ENCODE measurements around the gene RXRG. TPM values are rescaled to one million over a fixed set of nuclear protein-coding genes. Genes with fewer than 3 reads are reported as not detected.
"Not testable (repeated sequence)": the region's sequence is repeated elsewhere in the genome, so short reads cannot be mapped to it uniquely, and the experiment has no call there.

RXRG gene
- total and polyA plus RNA-seq, 2 experiments from 2014 or later: not detected

DNA sequence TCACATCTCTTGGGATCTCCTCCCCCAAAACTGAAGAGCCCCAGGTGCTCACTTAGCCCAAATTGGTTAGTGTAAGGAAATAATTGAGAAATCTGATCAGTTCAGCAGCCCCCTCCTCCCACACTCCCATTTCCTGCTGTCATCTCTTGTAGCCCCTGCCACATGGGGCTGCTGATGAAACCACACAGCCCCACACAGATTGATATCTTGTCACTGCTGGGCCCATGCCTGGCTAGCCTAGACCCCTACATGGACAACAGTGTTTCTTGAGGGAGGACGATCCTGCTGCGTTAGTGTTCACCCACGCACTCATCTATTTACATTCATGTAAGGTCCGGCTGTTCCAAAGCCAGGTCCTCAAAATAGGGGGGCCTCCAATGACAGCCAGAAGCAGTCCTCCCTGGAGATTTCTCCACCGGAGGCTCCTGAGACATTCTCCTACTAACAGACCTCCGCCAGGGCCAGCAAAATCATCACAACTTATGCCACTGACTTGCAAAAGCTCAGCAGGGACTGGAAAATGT, 23.9 kb upstream of the RXRG start:
- Histone ChIP-seq H4K20me1 (ENCODE audit: insufficient read depth) (no peaks in the 10 kb centered on the region; the same call in 1 of the 2 replicates), H3K9ac (no peak overlapping the region), H3K27me3 (replicated peaks; ENCODE audit: insufficient read depth) (peaks cover under 1% of the 10 kb centered on the region; the same call in 1 of the 2 replicates), H3K4me3 (no peak overlapping the region), H3K79me2 (ENCODE audit: insufficient read depth) (no peaks in the 10 kb centered on the region), H2AFZ (no peak overlapping the region), H3K9me3 (ENCODE audit: low read depth) (no peaks in the 10 kb centered on the region), H3K36me3 (ENCODE audit: low read depth) (no peaks in the 10 kb centered on the region), H3K4me2 (ENCODE audit: unreplicated experiment) (no peak overlapping the region), H3F3A (ENCODE audit: insufficient read depth) (no peaks in the 10 kb centered on the region), H3K27ac (no peak overlapping the region), H3K9me2 (ENCODE audit: insufficient read depth) (no peaks in the 10 kb centered on the region), H3K4me1 (ENCODE audit: insufficient read depth) (no peaks in the 10 kb centered on the region)
- 62 to 64% methylated on average over 6 of the region's 6 CpGs for WGBS, 2 experiments (ENCODE audit: low coverage in 1 of 2, low lambda C conversion rate in 2 of 2, missing lambda C conversion rate in 2 of 2)
- TF ChIP-seq EZH2phosphoT487 (IDR thresholded peaks at IDR 0.05; ENCODE audit: insufficient read depth, low read depth) (no peak), EZH2 (IDR thresholded peaks at IDR 0.05; ENCODE audit: insufficient read depth, poor library complexity, severe bottlenecking) (no peak)
- DNase-seq: no peak
- in situ Hi-C loops (cut with MboI): no loop called here

GRCh38 chr1:165468253-165468652, 23.3 kb upstream of the RXRG start:
- Histone ChIP-seq H3K36me3 (ENCODE audit: low read depth) (no peaks in the 10 kb centered on the region), H3K27ac (no peak overlapping the region), H3K4me3 (no peak overlapping the region), H3K9ac (no peak overlapping the region), H3F3A (ENCODE audit: insufficient read depth) (no peaks in the 10 kb centered on the region), H4K20me1 (ENCODE audit: insufficient read depth) (no peaks in the 10 kb centered on the region; the same call in 1 of the 2 replicates), H3K4me2 (ENCODE audit: unreplicated experiment) (no peak overlapping the region), H3K79me2 (ENCODE audit: insufficient read depth) (no peaks in the 10 kb centered on the region), H3K9me3 (ENCODE audit: low read depth) (no peaks in the 10 kb centered on the region), H2AFZ (no peak overlapping the region), H3K9me2 (ENCODE audit: insufficient read depth) (no peaks in the 10 kb centered on the region), H3K27me3 (replicated peaks; ENCODE audit: insufficient read depth) (0 out of 2 replicates have a peak, but pooled peaks cover 6% of the 10 kb centered on the region), H3K4me1 (ENCODE audit: insufficient read depth) (no peaks in the 10 kb centered on the region)
- no peak for TF ChIP-seq EZH2phosphoT487 (IDR thresholded peaks at IDR 0.05; ENCODE audit: insufficient read depth, low read depth)
- no peak for TF ChIP-seq EZH2 (IDR thresholded peaks at IDR 0.05; ENCODE audit: insufficient read depth, poor library complexity, severe bottlenecking)
- WGBS, 2 experiments (ENCODE audit: low coverage in 1 of 2, low lambda C conversion rate in 2 of 2, missing lambda C conversion rate in 2 of 2): 32 to 42% methylated on average over 2 of the region's 2 CpGs
- no peak for DNase-seq
- in situ Hi-C loops (cut with MboI): no loop called here

DNA sequence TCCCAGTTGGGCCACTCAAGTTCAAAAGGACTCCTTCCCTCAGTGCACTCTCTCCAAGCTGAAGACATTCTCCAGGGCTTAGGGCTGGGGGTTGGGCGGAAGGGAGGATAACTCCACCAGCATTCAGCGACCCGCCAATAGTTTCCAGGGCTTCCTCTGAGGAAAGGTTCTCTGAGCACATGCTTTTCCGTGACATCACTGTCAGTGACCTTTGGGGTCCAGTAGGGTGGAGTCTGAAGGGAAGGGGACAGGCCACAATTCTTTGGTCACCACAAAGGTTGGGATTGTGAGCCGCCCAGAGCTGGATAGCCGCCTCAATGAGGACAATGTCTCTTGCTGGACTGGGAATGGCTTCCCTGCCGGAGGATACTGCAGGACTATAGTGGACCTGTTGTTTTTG, 22.8 kb upstream of the RXRG start:
- Histone ChIP-seq H3K9ac (no peak overlapping the region), H4K20me1 (ENCODE audit: insufficient read depth) (no peaks in the 10 kb centered on the region; the same call in 1 of the 2 replicates), H3K9me2 (ENCODE audit: insufficient read depth) (no peaks in the 10 kb centered on the region), H3K9me3 (ENCODE audit: low read depth) (no peaks in the 10 kb centered on the region), H3K36me3 (ENCODE audit: low read depth) (no peaks in the 10 kb centered on the region), H3K4me2 (ENCODE audit: unreplicated experiment) (no peak overlapping the region), H3F3A (ENCODE audit: insufficient read depth) (no peaks in the 10 kb centered on the region), H3K79me2 (ENCODE audit: insufficient read depth) (no peaks in the 10 kb centered on the region), H3K27ac (no peak overlapping the region), H3K27me3 (replicated peaks; ENCODE audit: insufficient read depth) (0 out of 2 replicates have a peak, but pooled peaks cover 7% of the 10 kb centered on the region), H3K4me3 (no peak overlapping the region), H2AFZ (no peak overlapping the region), H3K4me1 (ENCODE audit: insufficient read depth) (no peaks in the 10 kb centered on the region)
- in situ Hi-C loops (cut with MboI): no loop called here
- 59 to 64% methylated on average over 7 of the region's 7 CpGs for WGBS, 2 experiments (ENCODE audit: low coverage in 1 of 2, low lambda C conversion rate in 2 of 2, missing lambda C conversion rate in 2 of 2)
- TF ChIP-seq EZH2 (IDR thresholded peaks at IDR 0.05; ENCODE audit: insufficient read depth, poor library complexity, severe bottlenecking) (no peak), EZH2phosphoT487 (IDR thresholded peaks at IDR 0.05; ENCODE audit: insufficient read depth, low read depth) (no peak)
- no peak for DNase-seq

GRCh38 chr1:165463978-165464377, 19.1 kb upstream of the RXRG start:
- in situ Hi-C loops (cut with MboI): no loop called here
- H3K4me3 ChIP-seq: no peak overlapping the region
- WGBS, 2 experiments (ENCODE audit: low coverage in 1 of 2, low lambda C conversion rate in 2 of 2, missing lambda C conversion rate in 2 of 2): 47 to 48% methylated on average over 3 of the region's 3 CpGs

DNA sequence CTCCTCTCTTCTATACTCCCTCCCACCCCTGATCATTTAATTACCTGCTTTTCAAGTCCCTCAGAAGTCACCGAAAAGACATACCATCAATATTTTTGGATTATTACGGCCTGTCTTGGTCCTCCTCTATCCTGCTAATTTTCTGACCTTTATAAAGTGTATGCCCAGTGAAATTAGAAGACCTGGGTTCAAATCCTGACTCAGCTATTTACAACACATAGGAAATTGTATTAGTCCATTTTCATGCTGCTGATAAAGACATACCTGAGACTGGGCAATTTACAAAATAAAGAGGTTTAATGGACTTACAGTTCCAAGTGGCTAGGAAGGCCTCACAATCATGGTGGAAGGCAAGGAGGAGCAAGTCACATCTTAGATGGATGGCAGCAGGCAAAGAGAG, 14.8 kb upstream of the RXRG start:
- 45 to 51% methylated on average over 2 of the region's 2 CpGs for WGBS, 2 experiments (ENCODE audit: low coverage in 1 of 2, low lambda C conversion rate in 2 of 2, missing lambda C conversion rate in 2 of 2)
- H3K36me3 ChIP-seq (ENCODE audit: low read depth); H3K9ac ChIP-seq; H2AFZ ChIP-seq; H3K27ac ChIP-seq; H3K4me1 ChIP-seq (ENCODE audit: insufficient read depth); H3K9me2 ChIP-seq (ENCODE audit: insufficient read depth); H3F3A ChIP-seq (ENCODE audit: insufficient read depth); in situ Hi-C loops (cut with MboI); H3K9me3 ChIP-seq (ENCODE audit: low read depth); H3K79me2 ChIP-seq (ENCODE audit: insufficient read depth); H4K20me1 ChIP-seq (ENCODE audit: insufficient read depth); H3K4me2 ChIP-seq (ENCODE audit: unreplicated experiment); DNase-seq; H3K4me3 ChIP-seq: not testable (repeated sequence)
- H3K27me3 ChIP-seq (replicated peaks; ENCODE audit: insufficient read depth): peaks cover 13% of the 10 kb centered on the region; the same call in 1 of the 2 replicates

More at GRCh38 chr1:165463978-165464377, 19.1 kb upstream of the RXRG start:
- DNase-seq: no peak
- no peak for TF ChIP-seq EZH2 (IDR thresholded peaks at IDR 0.05; ENCODE audit: insufficient read depth, poor library complexity, severe bottlenecking)
- TF ChIP-seq EZH2phosphoT487 (IDR thresholded peaks at IDR 0.05; ENCODE audit: insufficient read depth, low read depth): no peak
- Histone ChIP-seq H3K79me2 (ENCODE audit: insufficient read depth) (no peaks in the 10 kb centered on the region), H3K9me3 (ENCODE audit: low read depth) (no peaks in the 10 kb centered on the region), H3K9ac (no peak overlapping the region), H3K27me3 (replicated peaks; ENCODE audit: insufficient read depth) (0 out of 2 replicates have a peak, but pooled peaks cover 7% of the 10 kb centered on the region), H3K36me3 (ENCODE audit: low read depth) (no peaks in the 10 kb centered on the region), H3K4me1 (ENCODE audit: insufficient read depth) (no peaks in the 10 kb centered on the region), H3K4me2 (ENCODE audit: unreplicated experiment) (no peak overlapping the region), H3K9me2 (ENCODE audit: insufficient read depth) (no peaks in the 10 kb centered on the region), H3K27ac (no peak overlapping the region), H4K20me1 (ENCODE audit: insufficient read depth) (no peaks in the 10 kb centered on the region; the same call in 1 of the 2 replicates), H2AFZ (no peak overlapping the region), H3F3A (ENCODE audit: insufficient read depth) (no peaks in the 10 kb centered on the region)

Measured in GM23248 (cell line).